ENCODE results near the gene COL5A1. TPM values are rescaled to one million over a fixed set of nuclear protein-coding genes. Genes with fewer than 3 reads are reported as not detected.

Gene COL5A1
- total RNA-seq, 4 donors from 2014 or later = 1.6 to 2.8 (median 2.3) TPM

- Histone ChIP-seq H3K4me1 (peaks cover 9 to 13% of the 10 kb centered on the region in 2 donors), H3K27ac (peak overlapping the region in 2 of 4 donors; percentile 18 to 28), H3K36me3 (no peaks in the 10 kb centered on the region), H3K27me3 (no peaks in the 10 kb centered on the region), H3K4me3 (no peak overlapping the region), H3K9me3 (no peaks in the 10 kb centered on the region)
- TF ChIP-seq CTCF (IDR thresholded peaks at IDR 0.05 in 4 of 5, conservative IDR thresholded peaks at IDR 0.05 in 1 of 5) (no peak), POLR2A (IDR thresholded peaks at IDR 0.05) (no peak)
- DNase-seq (no peak), ATAC-seq (peak; percentile 27 to 30)
- intact Hi-C loops (cut with DNase I; ENCODE audit: low total_unique reads) (loop anchor here (10.0 kb wide), 1 partner anchor 87 kb away; no protein-coding TSS in a partner anchor), in situ Hi-C loops (cut with MboI; ENCODE audit: low sequenced_read_pairs in 4 of 4) (no loop called here)
These were observed 166.3 kb downstream of the COL5A1 start for GRCh38 chr9:134807716-134808446.

GRCh38 chr9:134808447-134808792 is 166.8 kb downstream of the COL5A1 start:
- no peak for ATAC-seq
- peaks cover 9 to 13% of the 10 kb centered on the region in 2 donors for H3K4me1 ChIP-seq
- DNase-seq = no peak
- H3K27me3 ChIP-seq = no peaks in the 10 kb centered on the region
- no peaks in the 10 kb centered on the region for H3K36me3 ChIP-seq
- no peak overlapping the region for H3K4me3 ChIP-seq
- in situ Hi-C loops (cut with MboI; ENCODE audit: low sequenced_read_pairs in 4 of 4) (no loop called here), intact Hi-C loops (cut with DNase I; ENCODE audit: low total_unique reads) (loop anchor here (10.0 kb wide), 1 partner anchor 86 kb away; no protein-coding TSS in a partner anchor)
- H3K9me3 ChIP-seq = no peaks in the 10 kb centered on the region
- no peak overlapping the region for H3K27ac ChIP-seq
- TF ChIP-seq POLR2A (IDR thresholded peaks at IDR 0.05) = no peak
- TF ChIP-seq CTCF (IDR thresholded peaks at IDR 0.05 in 4 of 5, conservative IDR thresholded peaks at IDR 0.05 in 1 of 5) = no peak

- H3K4me3 ChIP-seq = no peak overlapping the region
- no peak for TF ChIP-seq CTCF (IDR thresholded peaks at IDR 0.05 in 4 of 5, conservative IDR thresholded peaks at IDR 0.05 in 1 of 5)
- no peak for TF ChIP-seq POLR2A (IDR thresholded peaks at IDR 0.05)
- H3K9me3 ChIP-seq = no peaks in the 10 kb centered on the region
- peaks cover 9 to 13% of the 10 kb centered on the region in 2 donors for H3K4me1 ChIP-seq
- DNase-seq (no peak), ATAC-seq (no peak)
- no peak overlapping the region for H3K27ac ChIP-seq
- no peaks in the 10 kb centered on the region for H3K36me3 ChIP-seq
- intact Hi-C loops (cut with DNase I; ENCODE audit: low total_unique reads) = loop anchor here (10.0 kb wide), 1 partner anchor 86 kb away; no protein-coding TSS in a partner anchor
- in situ Hi-C loops (cut with MboI; ENCODE audit: low sequenced_read_pairs in 4 of 4) = no loop called here
- no peaks in the 10 kb centered on the region for H3K27me3 ChIP-seq
These were observed 167.7 kb downstream of the COL5A1 start for GRCh38 chr9:134809292-134809691.

GRCh38 chr9:134809826-134810225 is 168.2 kb downstream of the COL5A1 start:
- ATAC-seq (no peak), DNase-seq (no peak)
- no peaks in the 10 kb centered on the region for H3K9me3 ChIP-seq
- TF ChIP-seq POLR2A (IDR thresholded peaks at IDR 0.05) = no peak
- no peak for TF ChIP-seq CTCF (IDR thresholded peaks at IDR 0.05 in 4 of 5, conservative IDR thresholded peaks at IDR 0.05 in 1 of 5)
- H3K4me1 ChIP-seq = peaks cover 9 to 13% of the 10 kb centered on the region in 2 donors
- in situ Hi-C loops (cut with MboI; ENCODE audit: low sequenced_read_pairs in 4 of 4) (no loop called here), intact Hi-C loops (cut with DNase I; ENCODE audit: low total_unique reads) (loop anchor here (10.0 kb wide), 1 partner anchor 85 kb away; no protein-coding TSS in a partner anchor)
- H3K27me3 ChIP-seq = no peaks in the 10 kb centered on the region
- no peak overlapping the region for H3K4me3 ChIP-seq
- no peaks in the 10 kb centered on the region for H3K36me3 ChIP-seq
- H3K27ac ChIP-seq = no peak overlapping the region
